Thyroid gland (tissue), 4 donors: ENCODE data around the gene OR52J3. TPM values are rescaled to one million over a fixed set of nuclear protein-coding genes. Genes with fewer than 3 reads are reported as not detected.

Experiments
- DNase-seq, 2 donors: peaks; one replicate each; pipeline ENCODE4 v3.0.0-alpha.2; 2019
- H3K27ac ChIP-seq, 3 donors: fragments of 200-600 bp; sonication (generic); 1 replicate in 2 of 3; 2 replicates in 1 of 3; pipeline ENCODE4 v1.5.1; 2016 to 2019; ENCODE audit warnings: mild to moderate bottlenecking in 1 of 3, moderate library complexity in 1 of 3
- H3K27me3 ChIP-seq: fragments of 200-600 bp; sonication (generic); one replicate; pipeline ENCODE4 v1.5.1; 2019
- H3K36me3 ChIP-seq, 2 donors: fragments of 200-600 bp; sonication (generic); one replicate each; pipeline ENCODE4 v1.5.1; 2016 to 2019
- H3K4me1 ChIP-seq, 2 donors: fragments of 200-600 bp; sonication (generic); one replicate each; pipeline ENCODE4 v1.5.1; 2017 to 2019
- H3K4me3 ChIP-seq, 3 donors: fragments of 200-600 bp; sonication (generic); replicated peaks in 1 of 3; 1 replicate in 2 of 3; 2 replicates in 1 of 3; pipeline ENCODE4 v1.5.1; 2016; ENCODE audit warnings: mild to moderate bottlenecking in 1 of 3
- H3K9me3 ChIP-seq: fragments of 200-600 bp; sonication (generic); one replicate; pipeline ENCODE4 v1.5.1; 2017
- CTCF ChIP-seq, 6 experiments: fragments of 200-600 bp in 3 of 6; fragments of 450-650 bp in 3 of 6; sonication (generic) in 3 of 6; IDR thresholded peaks; one replicate each; pipeline ENCODE4 v1.5.1; 2016 to 2019; ENCODE audit warnings: antibody characterized with exemption in 6 of 6, mild to moderate bottlenecking in 2 of 6, inconsistent platforms in 1 of 6, moderate library complexity in 1 of 6
- POLR2A ChIP-seq, 2 donors: fragments of 450-650 bp; IDR thresholded peaks; one replicate each; pipeline ENCODE4 v1.6.1; 2017; ENCODE audit warnings: antibody characterized with exemption in 2 of 2, mild to moderate bottlenecking in 2 of 2, moderate library complexity in 1 of 2
- WGBS, 2 donors: methylation state at CpG; one replicate each; pipeline ENCODE4 v1.1.5; 2017; 5-methylcytosine and 5-hydroxymethylcytosine counted together
- intact Hi-C: fragments of 100-400 bp; cut with DNase I; formaldehyde crosslinking; loops from one replicate; pipeline ENCODE4 v1.15.1; 2023
- total RNA-seq, 4 donors: library from RNA; depleted of rRNA; stranded (reverse); fragments of >200 nt; gene quantifications; one replicate each; pipeline ENCODE4 v1.2.3, GENCODE V29; 2016

The OR52J3 gene
- total RNA-seq, 4 donors from 2014 or later, result not detected

GRCh38 chr11:5090668-5091067 lies 44.3 kb downstream of the OR52J3 start:
- Histone ChIP-seq H3K36me3 (no peaks in the 10 kb centered on the region), H3K9me3 (no peaks in the 10 kb centered on the region), H3K4me1 (no peaks in the 10 kb centered on the region), H3K4me3 (no peak overlapping the region), H3K27ac (no peak overlapping the region), H3K27me3 (no peaks in the 10 kb centered on the region)
- DNase-seq, result no peak
- intact Hi-C loops, result no loop called here
- 95% methylated on average over 1 of the region's 1 CpG for WGBS, 2 donors
- no peak for TF ChIP-seq CTCF (IDR thresholded peaks at IDR 0.05)
- TF ChIP-seq POLR2A (IDR thresholded peaks at IDR 0.05), result no peak

- no peaks in the 10 kb centered on the region for H3K36me3 ChIP-seq
- intact Hi-C loops, result no loop called here
- no peaks in the 10 kb centered on the region for H3K9me3 ChIP-seq
- H3K4me3 ChIP-seq, result no peak overlapping the region
- WGBS, 2 donors, result 90 to 91% methylated on average over 8 of the region's 8 CpGs
- no peak for TF ChIP-seq CTCF (IDR thresholded peaks at IDR 0.05)
- H3K27ac ChIP-seq, result no peak overlapping the region
- H3K27me3 ChIP-seq, result no peaks in the 10 kb centered on the region
- H3K4me1 ChIP-seq, result no peaks in the 10 kb centered on the region
- DNase-seq, result no peak
These were observed 46.7 kb downstream of the OR52J3 start for GRCh38 chr11:5092821-5093585.

- TF ChIP-seq CTCF (IDR thresholded peaks at IDR 0.05), result no peak
- no peak for TF ChIP-seq POLR2A (IDR thresholded peaks at IDR 0.05)
- WGBS, 2 donors, result 87 to 90% methylated on average over 2 of the region's 2 CpGs
- H3K4me3 ChIP-seq, result no peak overlapping the region
- no peak for DNase-seq
- H3K4me1 ChIP-seq, result no peaks in the 10 kb centered on the region
- no peaks in the 10 kb centered on the region for H3K36me3 ChIP-seq
- no peak overlapping the region for H3K27ac ChIP-seq
- no peaks in the 10 kb centered on the region for H3K27me3 ChIP-seq
- intact Hi-C loops, result no loop called here
- no peaks in the 10 kb centered on the region for H3K9me3 ChIP-seq
These were observed 49.7 kb downstream of the OR52J3 start for GRCh38 chr11:5096011-5096410.

Other genes with a start within 250 kb of the OR52J3 start
- gene OR52R1, start 242.1 kb upstream of the OR52J3 start, total RNA-seq, result not detected
- gene OR51F2, start 225.2 kb upstream of the OR52J3 start, total RNA-seq, result not detected
- gene OR51S1, start 197.3 kb upstream of the OR52J3 start, total RNA-seq, result under 1 TPM in 1 of 4 donors, not detected in 3; 0.27 TPM
- gene OR51T1, start 164.6 kb upstream of the OR52J3 start, total RNA-seq, result not detected
- not detected for gene OR51A7, start 142.7 kb upstream of the OR52J3 start, total RNA-seq
- not detected for gene OR51G2, start 127.2 kb upstream of the OR52J3 start, total RNA-seq
- gene OR51G1, start 122.2 kb upstream of the OR52J3 start, total RNA-seq, result not detected
- gene OR51A4, start 98.9 kb upstream of the OR52J3 start, total RNA-seq, result not detected
- gene OR51A2, start 90.8 kb upstream of the OR52J3 start, total RNA-seq, result not detected
- gene OR51L1, start 51.7 kb upstream of the OR52J3 start, total RNA-seq, result not detected
- gene OR52E2, start 13.1 kb downstream of the OR52J3 start, total RNA-seq, result not detected
- gene OR52E1, start 23.0 kb downstream of the OR52J3 start, total RNA-seq, result not detected
- gene OR52A5, start 91.8 kb downstream of the OR52J3 start, total RNA-seq, result not detected
- not detected for gene OR52A1, start 108.2 kb downstream of the OR52J3 start, total RNA-seq
- gene OR51V1, start 154.2 kb downstream of the OR52J3 start, total RNA-seq, result not detected
- gene HBB, start 180.5 kb downstream of the OR52J3 start, total RNA-seq, result 100 to 1,000 TPM in 2 of 4 donors, 10 to 100 TPM in 1, 1 to 10 TPM in 1; 2.5 to 214 (median 107) TPM
- gene HBD, start 188.0 kb downstream of the OR52J3 start, total RNA-seq, result 1 to 10 TPM in 1 of 4 donors, not detected in 3; 1.0 TPM
- gene HBG1, start 203.3 kb downstream of the OR52J3 start, total RNA-seq, result not detected
- gene HBG2, start 208.3 kb downstream of the OR52J3 start, total RNA-seq, result not detected
- 1 to 10 TPM in 1 of 4 donors, not detected in 3; 1.2 TPM for gene HBE1, start 223.4 kb downstream of the OR52J3 start, total RNA-seq